ENCODE results near the gene NNT.

Gene NNT

GRCh38 chr5:43635374-43635773, 32.4 kb downstream of the NNT start:
- in situ Hi-C loops (cut with MboI; ENCODE audit: low pct_unique_long_range_greater_than_20kb, low sequenced_read_pairs, unreplicated experiment), result no loop called here
- no peak for DNase-seq (ENCODE audit: low spot score)
- no peak for TF ChIP-seq CTCF (IDR thresholded peaks at IDR 0.05; ENCODE audit: extremely low read depth, insufficient read depth, missing control alignments)

- no peak for TF ChIP-seq CTCF (IDR thresholded peaks at IDR 0.05; ENCODE audit: extremely low read depth, insufficient read depth, missing control alignments)
- in situ Hi-C loops (cut with MboI; ENCODE audit: low pct_unique_long_range_greater_than_20kb, low sequenced_read_pairs, unreplicated experiment), result no loop called here
- no peak for DNase-seq (ENCODE audit: low spot score)
These were observed 33.1 kb downstream of the NNT start for GRCh38 chr5:43636076-43636475.

- no peak for TF ChIP-seq CTCF (IDR thresholded peaks at IDR 0.05; ENCODE audit: extremely low read depth, insufficient read depth, missing control alignments)
- in situ Hi-C loops (cut with MboI; ENCODE audit: low pct_unique_long_range_greater_than_20kb, low sequenced_read_pairs, unreplicated experiment), result no loop called here
- DNase-seq (ENCODE audit: low spot score), result no peak
These were observed 34.4 kb downstream of the NNT start for GRCh38 chr5:43637416-43637815.

- TF ChIP-seq CTCF (IDR thresholded peaks at IDR 0.05; ENCODE audit: extremely low read depth, insufficient read depth, missing control alignments), result no peak
- in situ Hi-C loops (cut with MboI; ENCODE audit: low pct_unique_long_range_greater_than_20kb, low sequenced_read_pairs, unreplicated experiment), result no loop called here
- no peak for DNase-seq (ENCODE audit: low spot score)
These were observed 35.1 kb downstream of the NNT start for GRCh38 chr5:43638107-43638506.

DNA sequence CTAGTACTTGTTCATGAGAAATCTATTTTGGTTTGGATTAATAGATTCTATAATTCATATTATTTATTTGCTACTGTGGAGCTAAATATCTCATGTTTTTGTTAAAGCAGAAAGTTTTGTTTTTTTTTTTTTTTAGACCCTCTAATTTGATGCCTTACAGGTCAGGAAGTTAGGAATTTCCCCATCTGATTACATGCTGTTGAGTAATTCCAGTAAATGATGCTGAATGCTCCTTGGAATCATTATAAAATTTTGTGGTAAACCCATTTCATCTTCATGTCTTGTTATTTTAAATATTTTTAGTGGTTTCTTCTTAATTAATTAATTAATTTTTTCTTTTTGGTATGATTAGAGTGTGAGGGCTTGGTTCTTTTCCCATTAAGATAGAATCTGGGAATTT, 35.6 kb downstream of the NNT start:
- DNase-seq (ENCODE audit: low spot score), result no peak
- no peak for TF ChIP-seq CTCF (IDR thresholded peaks at IDR 0.05; ENCODE audit: extremely low read depth, insufficient read depth, missing control alignments)
- in situ Hi-C loops (cut with MboI; ENCODE audit: low pct_unique_long_range_greater_than_20kb, low sequenced_read_pairs, unreplicated experiment), result no loop called here

DNA sequence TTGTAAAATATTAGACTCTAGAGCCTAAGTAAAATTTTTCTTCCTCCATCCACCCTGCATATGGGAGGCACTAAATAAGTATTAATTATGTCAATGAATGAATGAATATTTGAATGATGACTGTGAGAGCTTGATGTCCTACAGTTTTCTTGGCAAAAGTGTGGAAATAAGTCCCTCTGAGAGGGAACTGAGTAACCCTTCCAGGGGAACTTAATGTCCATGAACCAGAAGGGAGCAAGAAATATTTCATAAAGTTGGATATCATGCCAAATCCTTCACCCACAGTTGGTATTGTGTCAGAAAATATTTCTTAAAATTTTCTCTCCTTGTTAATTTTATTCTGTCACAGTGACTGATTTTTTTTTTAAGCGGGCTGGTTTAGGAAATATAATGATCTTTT, 36.6 kb downstream of the NNT start:
- in situ Hi-C loops (cut with MboI; ENCODE audit: low pct_unique_long_range_greater_than_20kb, low sequenced_read_pairs, unreplicated experiment), result no loop called here
- no peak for DNase-seq (ENCODE audit: low spot score)
- no peak for TF ChIP-seq CTCF (IDR thresholded peaks at IDR 0.05; ENCODE audit: extremely low read depth, insufficient read depth, missing control alignments)

DNA sequence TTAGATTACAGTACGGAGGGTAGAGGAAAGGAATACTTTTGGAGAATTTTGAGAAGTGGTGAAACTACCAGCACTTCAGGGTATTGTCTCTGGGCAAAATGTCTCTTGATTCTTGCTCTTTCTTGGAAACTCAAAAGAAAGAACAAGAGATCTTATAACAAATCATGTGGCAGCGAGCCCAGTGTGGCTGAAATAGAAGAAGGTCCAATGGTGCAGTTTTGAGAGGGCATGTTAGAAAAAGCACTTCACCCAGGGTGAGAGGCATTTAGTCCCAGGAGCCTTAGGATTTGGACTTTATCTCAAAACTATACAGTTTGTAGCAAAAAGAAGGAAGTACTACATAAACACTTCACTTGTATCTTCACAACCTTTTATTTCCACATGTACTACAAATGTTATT, 39.4 kb downstream of the NNT start:
- in situ Hi-C loops (cut with MboI; ENCODE audit: low pct_unique_long_range_greater_than_20kb, low sequenced_read_pairs, unreplicated experiment), result no loop called here
- TF ChIP-seq CTCF (IDR thresholded peaks at IDR 0.05; ENCODE audit: extremely low read depth, insufficient read depth, missing control alignments), result no peak
- no peak for DNase-seq (ENCODE audit: low spot score)

All from GM13977 (cell line).